ENCODE results near the gene VWA7. TPM values are rescaled to one million over a fixed set of nuclear protein-coding genes. Genes with fewer than 3 reads are reported as not detected.

Gene VWA7
- total and polyA plus RNA-seq, 11 donors = 4.0 to 25.8 (median 15.2) TPM

- peaks cover 0 to 16% (median 0%) of the 10 kb centered on the region in 9 donors for H3K36me3 ChIP-seq
- no peak for ATAC-seq
- H3K27me3 ChIP-seq = no peaks in the 10 kb centered on the region
- H3K9me3 ChIP-seq = no peaks in the 10 kb centered on the region
- no peak for DNase-seq
- no peak overlapping the region for H3K27ac ChIP-seq
- H3K4me1 ChIP-seq = no peaks in the 10 kb centered on the region
- intact Hi-C loops (cut with DNase I) = no loop called here
- WGBS, 4 donors = 92 to 96% (median 93%) methylated on average over 7 to 8 of the region's 8 CpGs
- TF ChIP-seq POLR2A (IDR thresholded peaks at IDR 0.05) = no peak
- TF ChIP-seq CTCF (IDR thresholded peaks at IDR 0.05) = no peak
- no peak overlapping the region for H3K4me3 ChIP-seq
Measured at GRCh38 chr6:31749301-31750036, 27.7 kb downstream of the VWA7 start.

GRCh38 chr6:31744422-31744821 lies 32.7 kb downstream of the VWA7 start:
- H3K27me3 ChIP-seq = no peaks in the 10 kb centered on the region
- DNase-seq (no peak), ATAC-seq (no peak)
- peaks cover 0 to 22% (median 0%) of the 10 kb centered on the region in 9 donors for H3K36me3 ChIP-seq
- H3K4me3 ChIP-seq = no peak overlapping the region
- H3K27ac ChIP-seq = no peak overlapping the region
- intact Hi-C loops (cut with DNase I) = loop anchor here in 1 of 10 donors (5.0 kb wide), 1 partner anchor 33 kb away; the partner anchor contains the start of gene VWA7
- 48 to 66% (median 50%) methylated on average over 1 of the region's 1 CpG for WGBS, 4 donors
- peaks cover 0 to 12% (median 9%) of the 10 kb centered on the region in 12 donors for H3K4me1 ChIP-seq
- H3K9me3 ChIP-seq = no peaks in the 10 kb centered on the region
- TF ChIP-seq POLR2A (IDR thresholded peaks at IDR 0.05) = no peak
- TF ChIP-seq CTCF (IDR thresholded peaks at IDR 0.05) = no peak

GRCh38 chr6:31742894-31743293 lies 34.2 kb downstream of the VWA7 start:
- intact Hi-C loops (cut with DNase I) = loop anchor here in 2 of 10 donors (2.0 to 5.0 kb wide), 2 partner anchors 28 to 34 kb away; partner anchors contain the start of gene VWA7 (in 1 of the 2)

More at GRCh38 chr6:31742894-31743293, 34.2 kb downstream of the VWA7 start:
- ATAC-seq (no peak), DNase-seq (no peak)
- TF ChIP-seq POLR2A (IDR thresholded peaks at IDR 0.05) (no peak), CTCF (IDR thresholded peaks at IDR 0.05) (no peak)
- H3K27me3 ChIP-seq = no peaks in the 10 kb centered on the region
- WGBS, 4 donors = 83 to 88% (median 87%) methylated on average over 3 of the region's 3 CpGs
- H3K4me1 ChIP-seq = peaks cover 0 to 25% (median 21%) of the 10 kb centered on the region in 12 donors
- no peak overlapping the region for H3K4me3 ChIP-seq
- H3K36me3 ChIP-seq = peaks cover 0 to 20% (median 0%) of the 10 kb centered on the region in 9 donors
- no peak overlapping the region for H3K27ac ChIP-seq
- no peaks in the 10 kb centered on the region for H3K9me3 ChIP-seq

Measured in heart left ventricle (tissue), 16 donors.